NCI-H2081 (cell line): ENCODE results near the gene ZNF133.
"Not testable (repeated sequence)": the region's sequence is repeated elsewhere in the genome, so short reads cannot be mapped to it uniquely, and the experiment has no call there.

Experiments used
- DNase-seq, 2 experiments: peaks; one replicate each; lab custom pipeline; 2025; lab: John Stamatoyannopoulos, UW

Gene ZNF133

DNA sequence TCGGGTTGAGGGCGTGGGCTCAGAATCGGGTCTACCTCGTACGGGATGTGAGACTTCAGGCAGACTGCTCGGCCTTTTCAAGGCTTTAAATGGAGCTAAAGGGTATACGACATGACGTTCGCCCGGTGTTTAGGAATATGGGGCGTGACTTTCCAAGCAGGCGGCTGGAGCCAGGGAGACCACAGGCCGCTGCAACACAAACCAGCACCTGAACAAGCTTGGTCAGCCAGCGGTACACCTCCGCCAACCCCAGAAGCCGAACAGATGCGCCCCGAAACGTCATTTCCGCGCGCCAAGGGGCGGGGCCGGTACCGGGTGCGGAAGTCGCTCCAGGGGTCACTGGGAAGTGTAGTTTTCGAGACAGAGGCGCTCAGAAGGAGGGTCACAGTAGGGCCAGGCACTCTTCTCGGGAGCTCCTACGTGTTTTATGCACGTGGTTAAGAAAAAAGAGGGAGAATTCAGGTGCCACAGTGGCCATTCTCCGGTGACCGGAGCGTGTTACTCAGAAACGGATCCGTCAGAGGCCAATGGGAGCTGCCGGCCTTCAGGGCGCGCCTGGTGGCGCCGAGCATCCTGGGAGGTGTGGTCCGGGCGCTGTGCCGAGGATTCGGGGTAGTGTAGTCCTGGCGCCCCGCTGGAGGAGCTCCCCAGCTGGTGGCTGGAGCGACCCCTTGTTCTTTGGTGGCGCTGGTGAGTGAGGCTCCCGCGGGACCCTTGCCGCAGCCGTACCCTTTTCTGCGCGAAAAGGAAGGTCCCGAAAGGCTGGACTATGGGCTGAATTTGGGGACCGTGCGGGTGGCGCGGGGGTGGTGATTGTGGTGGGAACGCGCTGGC lies at the start of gene ZNF133:
TSS of gene ZNF133 (plus strand) at position 613 of the 834 bp plus-strand sequence. CDS start 17,160 bp downstream, outside the sequence.
- DNase-seq, result peak; percentile 87 to 95

GRCh38 chr20:18240997-18241396 lies 47.3 kb upstream of the ZNF133 start:
- no peak for DNase-seq

GRCh38 chr20:18243802-18244201 lies 44.5 kb upstream of the ZNF133 start:
- no peak for DNase-seq

DNA sequence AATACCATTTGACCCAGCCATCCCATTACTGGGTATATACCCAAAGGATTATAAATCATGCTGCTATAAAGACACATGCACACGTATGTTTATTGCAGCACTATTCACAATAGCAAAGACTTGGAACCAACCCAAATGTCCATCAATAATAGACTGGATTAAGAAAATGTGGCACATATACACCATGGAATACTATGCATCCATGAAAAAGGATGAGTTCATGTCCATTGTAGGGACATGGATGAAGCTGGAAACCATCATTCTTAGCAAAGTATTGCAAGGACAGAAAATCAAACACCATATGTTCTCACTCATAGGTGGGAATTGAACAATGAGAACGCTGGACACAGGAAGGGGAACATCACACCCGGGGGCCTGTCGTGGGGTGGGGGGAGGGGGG lies 39.8 kb upstream of the ZNF133 start:
- DNase-seq, result not testable (repeated sequence)

- no peak for DNase-seq
These were observed 38.1 kb upstream of the ZNF133 start for GRCh38 chr20:18250217-18250616.

GRCh38 chr20:18252597-18253451 lies 35.5 kb upstream of the ZNF133 start:
- no peak for DNase-seq

- DNase-seq, result no peak
These were observed 33.7 kb upstream of the ZNF133 start for GRCh38 chr20:18254615-18255014.

DNA sequence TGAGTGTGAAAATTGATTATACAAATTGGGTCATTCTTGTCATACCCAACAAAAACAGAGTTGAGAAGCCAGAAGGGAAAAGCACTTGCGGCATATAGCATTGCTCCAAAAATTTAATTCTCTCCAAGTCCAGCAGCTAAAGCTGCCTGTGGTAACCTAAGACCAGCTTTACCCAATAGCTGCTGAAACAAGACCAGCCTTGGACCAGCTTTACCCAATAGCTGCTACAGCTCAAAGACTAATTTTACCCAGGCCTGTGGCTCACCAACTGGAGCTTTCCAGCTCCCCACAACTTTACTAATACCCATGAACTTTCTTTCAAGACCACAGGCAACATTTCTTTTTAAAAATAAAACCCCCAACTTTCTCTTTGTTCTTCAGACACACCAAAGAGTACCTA lies 32.8 kb upstream of the ZNF133 start:
- no peak for DNase-seq

- no peak for DNase-seq
These were observed 31.8 kb upstream of the ZNF133 start for GRCh38 chr20:18256440-18257090.

- DNase-seq, result no peak
These were observed 30.0 kb upstream of the ZNF133 start for GRCh38 chr20:18258126-18258860.

DNA sequence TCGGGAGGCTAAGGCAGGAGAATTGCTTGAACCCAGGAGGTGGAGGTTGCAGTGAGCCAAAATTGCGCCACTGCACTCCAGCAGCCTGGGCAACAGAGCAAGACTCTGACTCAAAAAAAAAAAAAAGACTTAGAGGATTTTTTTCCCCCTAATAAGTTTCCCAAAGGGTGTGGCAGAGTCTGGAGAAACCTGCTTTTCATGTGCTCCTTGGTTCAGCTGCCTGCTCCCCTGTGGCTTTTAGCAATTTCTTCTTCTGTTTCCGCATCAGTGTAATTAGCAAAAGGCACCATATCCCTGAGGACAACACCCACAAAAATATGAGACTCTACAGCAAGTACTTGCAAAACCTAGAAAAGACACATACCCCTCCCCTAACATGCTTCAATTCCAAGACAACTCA lies 28.6 kb upstream of the ZNF133 start:
- no peak for DNase-seq

- DNase-seq, result peak; percentile 52 to 64
These were observed 24.6 kb upstream of the ZNF133 start for GRCh38 chr20:18263723-18264122.

GRCh38 chr20:18265441-18265840 lies 22.9 kb upstream of the ZNF133 start:
- DNase-seq, result no peak

DNA sequence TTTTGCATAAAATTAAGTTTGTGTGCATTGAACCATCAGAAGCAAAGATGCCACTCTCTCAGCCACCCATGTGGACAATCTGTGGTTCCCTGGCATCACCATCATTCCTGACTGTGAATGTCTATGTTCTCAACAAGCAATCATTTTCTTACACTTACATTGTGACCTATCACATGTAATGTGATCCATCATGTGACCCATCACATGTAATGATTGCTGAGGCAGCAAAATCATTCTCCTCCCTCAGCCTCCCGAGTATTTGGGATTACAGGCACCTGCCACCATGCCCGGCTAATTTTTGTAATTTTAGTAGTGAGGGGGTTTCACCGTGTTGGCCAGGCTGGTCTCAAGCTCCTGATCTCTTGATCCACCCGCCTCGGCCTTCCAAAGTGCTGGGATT lies 22.0 kb upstream of the ZNF133 start:
- no peak for DNase-seq

DNA sequence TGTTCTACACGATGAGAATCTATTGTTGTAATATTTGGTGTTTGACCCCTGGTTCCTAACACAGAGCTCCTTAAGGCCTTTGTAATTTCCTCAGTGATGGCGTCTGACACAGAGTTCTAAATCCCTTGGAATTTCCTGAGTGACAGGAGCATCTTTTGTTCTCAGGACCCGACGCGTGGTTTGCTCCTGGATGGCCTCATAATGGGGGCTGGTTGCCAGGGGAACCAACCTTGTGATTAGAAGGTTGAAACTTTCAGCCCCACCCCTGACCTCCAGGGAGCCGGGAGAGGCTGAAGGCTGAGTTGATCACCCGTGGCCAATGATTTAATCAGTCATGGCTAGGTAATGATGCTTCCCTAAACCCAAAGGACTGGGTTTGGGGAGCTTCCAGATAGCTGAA lies 20.5 kb upstream of the ZNF133 start:
- no peak for DNase-seq

GRCh38 chr20:18271160-18271559 lies 17.2 kb upstream of the ZNF133 start:
- no peak for DNase-seq

DNA sequence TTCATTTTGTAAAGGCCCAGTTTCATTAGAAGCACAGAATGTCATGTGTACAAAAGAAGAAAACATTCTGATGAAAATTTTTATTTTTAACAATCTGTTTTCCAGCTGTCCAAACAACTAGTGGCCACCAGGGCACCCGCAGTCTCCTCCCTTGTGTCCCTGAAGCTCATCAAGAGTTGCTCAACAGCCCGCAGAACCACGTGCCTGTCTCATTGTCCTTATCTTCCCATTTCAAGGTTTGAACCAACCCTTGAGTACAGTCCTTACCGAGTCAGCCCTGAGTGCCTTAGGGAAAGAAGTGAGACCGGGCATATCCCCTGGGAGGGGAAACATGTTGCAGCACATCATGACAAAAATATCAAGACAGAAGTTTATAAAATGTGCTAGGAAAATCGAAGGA lies 15.9 kb upstream of the ZNF133 start:
- DNase-seq, result no peak

GRCh38 chr20:18273738-18274137 lies 14.6 kb upstream of the ZNF133 start:
- DNase-seq, result no peak

DNA sequence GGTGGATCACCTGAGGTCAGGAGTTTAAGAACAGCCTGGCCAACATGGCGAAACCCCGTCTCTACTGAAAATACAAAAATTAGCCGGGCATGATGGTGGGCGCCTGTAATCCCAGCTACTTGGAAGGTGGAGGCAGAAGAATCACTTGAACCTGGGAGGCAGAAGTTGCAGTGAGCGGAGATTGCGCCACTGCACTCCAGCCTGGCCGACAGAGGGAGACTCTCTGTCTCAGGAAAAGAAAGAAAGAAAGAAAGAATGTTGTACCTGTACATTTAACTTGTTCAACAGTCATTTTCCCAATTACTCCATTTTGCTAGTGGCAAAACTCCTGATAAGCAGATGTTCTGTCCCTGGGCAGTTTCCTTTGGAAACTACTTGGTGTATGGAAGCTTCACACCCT lies 12.4 kb upstream of the ZNF133 start:
- DNase-seq, result not testable (repeated sequence)

DNA sequence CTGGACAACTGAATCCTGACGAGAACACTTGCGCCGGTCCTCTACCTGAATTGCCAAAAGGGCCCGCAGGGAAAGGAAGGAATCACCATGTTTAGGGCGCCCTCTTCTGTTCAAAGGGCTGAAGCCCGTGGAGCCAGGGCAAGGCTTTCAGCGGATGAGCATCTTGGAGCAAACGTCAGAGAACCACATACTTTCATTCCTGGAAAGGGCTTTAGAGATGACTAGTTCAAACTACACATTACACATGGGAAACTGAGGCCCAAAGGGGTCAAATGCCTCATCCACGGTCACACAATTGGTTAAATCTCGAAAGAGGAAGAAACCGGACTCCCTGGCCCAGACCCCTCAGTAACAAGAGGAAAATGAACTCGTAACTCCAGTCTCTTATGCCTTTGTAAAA lies 11.5 kb upstream of the ZNF133 start:
- DNase-seq, result peak; percentile 73 to 79

GRCh38 chr20:18279242-18279641 lies 9.1 kb upstream of the ZNF133 start:
- DNase-seq, result no peak
